HG03139 (cell line): ENCODE results near the gene LMNA.
"Not testable (repeated sequence)": the region's sequence is repeated elsewhere in the genome, so short reads cannot be mapped to it uniquely, and the experiment has no call there.

Experiments used
- ATAC-seq: cut with Tn5 transposase; IDR thresholded peaks from one replicate; pipeline ENCODE4 v1.9.1; 2021; ENCODE audit not compliant: unreplicated experiment

LMNA gene

GRCh38 chr1:156121005-156121404 is 6.5 kb downstream of the LMNA start:
- not testable (repeated sequence) for ATAC-seq

- no peak for ATAC-seq
Measured at GRCh38 chr1:156121457-156121856, 6.9 kb downstream of the LMNA start.

DNA sequence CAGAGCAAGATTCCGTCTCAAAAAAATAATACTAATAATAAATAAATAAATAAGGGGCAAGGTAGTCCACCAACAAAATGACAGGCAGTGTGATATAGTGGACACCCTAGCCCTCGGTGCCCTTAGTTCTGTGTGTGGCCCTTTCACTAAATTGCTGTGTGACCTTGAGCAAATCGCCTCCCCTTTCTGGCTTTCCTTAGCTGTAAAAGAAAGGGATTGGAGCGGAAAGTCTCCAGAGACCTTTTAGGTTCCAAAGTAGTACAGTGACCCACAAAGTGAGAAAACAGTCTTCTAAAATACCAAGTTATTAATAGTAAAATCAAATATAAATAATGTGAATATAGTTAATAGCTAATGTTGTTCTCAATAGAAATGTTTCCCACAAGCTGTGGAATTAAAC is 7.6 kb downstream of the LMNA start:
- no peak for ATAC-seq

DNA sequence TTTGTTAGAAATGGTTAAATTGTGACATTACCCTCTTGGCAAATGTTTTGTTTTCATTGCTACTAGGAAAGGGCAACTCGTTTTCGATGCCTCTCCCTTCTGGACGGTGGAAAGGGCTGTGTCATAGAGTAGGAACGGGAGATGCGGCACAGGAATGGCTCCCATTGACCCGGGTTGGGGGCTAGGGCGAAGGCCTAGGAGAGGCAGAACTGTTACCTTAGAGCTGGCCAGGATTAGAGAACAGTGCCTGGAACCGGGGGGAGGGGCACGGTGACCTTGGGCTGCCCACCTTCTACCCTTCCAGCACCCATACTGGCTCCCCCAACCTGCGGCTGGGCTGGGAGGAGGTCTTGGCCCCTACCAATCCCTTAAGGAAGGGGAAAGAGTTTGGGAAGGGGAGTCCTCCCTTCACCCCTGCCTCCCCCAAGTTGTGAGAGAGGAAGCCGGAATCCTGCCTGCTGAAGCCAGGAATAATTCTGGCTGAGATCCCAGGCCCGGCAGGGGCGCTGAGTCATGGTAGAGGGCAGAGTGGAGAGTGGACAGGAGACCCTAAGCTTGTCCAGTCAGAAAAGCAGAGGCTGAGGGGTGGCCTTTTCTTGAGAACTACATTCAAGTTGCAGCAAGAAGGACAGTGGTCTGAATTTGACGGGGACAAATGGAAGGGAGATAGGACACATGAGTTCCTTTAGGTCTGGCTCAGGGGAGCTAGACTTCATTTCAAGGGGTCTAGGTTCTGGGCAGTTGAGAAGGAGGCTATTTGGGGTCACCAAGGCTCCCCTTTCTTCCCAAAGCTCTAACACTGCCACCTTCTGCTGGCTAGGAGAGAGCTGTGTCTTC is 8.2 kb downstream of the LMNA start:
- no peak for ATAC-seq

GRCh38 chr1:156123356-156124196 is 9.1 kb downstream of the LMNA start:
- no peak for ATAC-seq

GRCh38 chr1:156124557-156125483 is 10.3 kb downstream of the LMNA start:
- no peak for ATAC-seq

GRCh38 chr1:156125544-156125943 is 11.0 kb downstream of the LMNA start:
- not testable (repeated sequence) for ATAC-seq

GRCh38 chr1:156126043-156126629 is 11.6 kb downstream of the LMNA start:
- ATAC-seq = no peak

GRCh38 chr1:156126630-156127534 is 12.4 kb downstream of the LMNA start:
- ATAC-seq = peak; percentile 41

- ATAC-seq = no peak
Measured at GRCh38 chr1:156128308-156128653, 13.8 kb downstream of the LMNA start.

GRCh38 chr1:156128654-156129597 is 14.4 kb downstream of the LMNA start:
- ATAC-seq = no peak

DNA sequence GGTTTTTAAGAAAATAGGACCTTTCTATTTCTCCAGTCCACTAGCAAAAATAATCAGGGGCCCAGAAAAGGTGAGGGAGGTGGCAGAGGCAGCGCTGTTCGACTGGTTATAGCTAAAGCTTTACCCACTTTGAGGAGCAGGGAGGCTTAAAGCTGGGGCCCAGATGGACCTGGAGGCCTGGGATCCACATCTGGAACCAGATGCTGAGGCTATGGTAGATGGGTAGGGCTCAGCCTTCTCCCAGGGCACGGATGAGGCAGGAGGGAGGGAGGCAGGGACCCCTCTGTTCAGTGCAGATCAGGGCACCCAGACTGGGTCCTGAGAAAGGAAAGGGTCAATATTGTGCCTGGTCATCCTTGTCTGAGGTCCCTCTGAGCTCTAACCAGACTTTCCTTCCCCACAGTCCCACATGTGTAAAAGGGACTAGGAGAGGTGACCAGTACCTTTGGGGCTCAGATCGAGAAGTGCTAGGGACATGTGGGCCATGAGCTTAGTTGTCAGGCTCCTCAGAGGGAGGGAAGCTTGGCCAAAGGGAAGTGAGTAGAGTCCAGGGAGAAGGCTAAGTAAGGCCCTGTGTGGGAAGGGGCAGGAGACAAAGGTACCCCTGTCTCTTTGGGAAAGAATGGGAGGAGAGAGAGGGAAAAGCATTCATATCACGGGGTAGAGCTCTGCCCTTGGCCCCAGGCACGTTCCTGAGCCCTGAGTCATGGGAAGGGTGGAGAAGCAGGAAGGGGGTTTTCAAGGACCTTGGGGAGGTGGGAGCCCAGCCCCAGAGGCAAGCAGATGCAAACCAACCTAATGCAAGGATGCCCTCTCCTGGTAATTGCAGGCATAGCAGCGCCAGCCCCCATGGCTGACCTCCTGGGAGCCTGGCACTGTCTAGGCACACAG is 15.4 kb downstream of the LMNA start:
- ATAC-seq = no peak

- ATAC-seq = no peak
Measured at GRCh38 chr1:156130578-156130942, 16.0 kb downstream of the LMNA start.

- no peak for ATAC-seq
Measured at GRCh38 chr1:156134716-156135435, 20.4 kb downstream of the LMNA start.

- no peak for ATAC-seq
Measured at GRCh38 chr1:156135930-156136871, 21.7 kb downstream of the LMNA start.

- no peak for ATAC-seq
Measured at GRCh38 chr1:156136970-156137483, 22.5 kb downstream of the LMNA start.
